ENCODE results near the gene NHSL1.

- TF ChIP-seq CTCF (IDR thresholded peaks at IDR 0.05; ENCODE audit: low read depth, low read length, missing input control) (no peak), TAF1 (conservative IDR thresholded peaks at IDR 0.05) (no peak), REST (IDR thresholded peaks at IDR 0.05) (no peak), GABPA (IDR thresholded peaks at IDR 0.05 in 1 of 2, conservative IDR thresholded peaks at IDR 0.05 in 1 of 2) (no peak), RAD21 (IDR thresholded peaks at IDR 0.05) (no peak), MAX (IDR thresholded peaks at IDR 0.05) (no peak), NR2F2 (IDR thresholded peaks at IDR 0.05) (no peak), EGR1 (IDR thresholded peaks at IDR 0.05; ENCODE audit: low read depth in 2 of 2) (no peak), SP1 (IDR thresholded peaks at IDR 0.05) (no peak), JUND (IDR thresholded peaks at IDR 0.05) (no peak), HNF4A (conservative IDR thresholded peaks at IDR 0.05) (no peak), YY1 (IDR thresholded peaks at IDR 0.05) (no peak), ATF3 (IDR thresholded peaks at IDR 0.05) (no peak)
These were observed 65.2 kb downstream of the NHSL1 start for GRCh38 chr6:138434096-138434495.

Data from liver (tissue), 3 donors.